ENCODE results near the gene EXOC4.
"Not testable (repeated sequence)": the region's sequence is repeated elsewhere in the genome, so short reads cannot be mapped to it uniquely, and the experiment has no call there.

EXOC4 gene

GRCh38 chr7:133625046-133625445, 372.2 kb downstream of the EXOC4 start:
- TF ChIP-seq, protein P1, sequence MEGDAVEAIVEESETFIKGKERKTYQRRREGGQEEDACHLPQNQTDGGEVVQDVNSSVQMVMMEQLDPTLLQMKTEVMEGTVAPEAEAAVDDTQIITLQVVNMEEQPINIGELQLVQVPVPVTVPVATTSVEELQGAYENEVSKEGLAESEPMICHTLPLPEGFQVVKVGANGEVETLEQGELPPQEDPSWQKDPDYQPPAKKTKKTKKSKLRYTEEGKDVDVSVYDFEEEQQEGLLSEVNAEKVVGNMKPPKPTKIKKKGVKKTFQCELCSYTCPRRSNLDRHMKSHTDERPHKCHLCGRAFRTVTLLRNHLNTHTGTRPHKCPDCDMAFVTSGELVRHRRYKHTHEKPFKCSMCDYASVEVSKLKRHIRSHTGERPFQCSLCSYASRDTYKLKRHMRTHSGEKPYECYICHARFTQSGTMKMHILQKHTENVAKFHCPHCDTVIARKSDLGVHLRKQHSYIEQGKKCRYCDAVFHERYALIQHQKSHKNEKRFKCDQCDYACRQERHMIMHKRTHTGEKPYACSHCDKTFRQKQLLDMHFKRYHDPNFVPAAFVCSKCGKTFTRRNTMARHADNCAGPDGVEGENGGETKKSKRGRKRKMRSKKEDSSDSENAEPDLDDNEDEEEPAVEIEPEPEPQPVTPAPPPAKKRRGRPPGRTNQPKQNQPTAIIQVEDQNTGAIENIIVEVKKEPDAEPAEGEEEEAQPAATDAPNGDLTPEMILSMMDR (IDR thresholded peaks at IDR 0.05; ENCODE audit: low read depth, low read length): no peak
- no peak for DNase-seq (ENCODE audit: low read depth in 2 of 2)
- H3K4me3 ChIP-seq (replicated peaks in 1 of 2; ENCODE audit: low read depth in 2 of 2, low read length in 2 of 2): no peak overlapping the region

GRCh38 chr7:133629701-133630100, 376.8 kb downstream of the EXOC4 start:
- H3K4me3 ChIP-seq (replicated peaks in 1 of 2; ENCODE audit: low read depth in 2 of 2, low read length in 2 of 2): no peak overlapping the region
- DNase-seq (ENCODE audit: low read depth in 2 of 2): no peak
- TF ChIP-seq, protein P1 (IDR thresholded peaks at IDR 0.05; ENCODE audit: low read depth, low read length): no peak

DNA sequence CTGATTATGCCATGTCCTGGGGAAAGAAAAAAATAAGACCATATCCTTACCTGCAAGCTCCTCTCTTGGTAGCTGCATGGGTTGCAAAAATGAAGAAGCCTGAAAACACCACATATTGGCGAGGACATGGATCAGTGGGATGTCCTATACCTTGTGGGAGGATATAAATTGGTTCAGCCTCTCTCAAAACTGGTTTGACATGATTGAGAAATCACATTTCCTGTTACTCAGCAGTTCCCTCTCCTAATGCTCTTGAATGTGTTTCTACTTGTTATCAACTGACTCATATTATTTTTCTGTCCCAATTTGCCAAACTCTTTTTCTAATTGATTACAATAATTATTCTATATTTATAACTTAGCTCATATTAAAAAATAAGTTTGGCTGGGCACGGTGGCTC, 380.2 kb downstream of the EXOC4 start:
- peak; percentile 68 to 77 for DNase-seq (ENCODE audit: low read depth in 2 of 2)
- H3K4me3 ChIP-seq (replicated peaks in 1 of 2; ENCODE audit: low read depth in 2 of 2, low read length in 2 of 2): no peak overlapping the region
- TF ChIP-seq, protein P1 (IDR thresholded peaks at IDR 0.05; ENCODE audit: low read depth, low read length): no peak

DNA sequence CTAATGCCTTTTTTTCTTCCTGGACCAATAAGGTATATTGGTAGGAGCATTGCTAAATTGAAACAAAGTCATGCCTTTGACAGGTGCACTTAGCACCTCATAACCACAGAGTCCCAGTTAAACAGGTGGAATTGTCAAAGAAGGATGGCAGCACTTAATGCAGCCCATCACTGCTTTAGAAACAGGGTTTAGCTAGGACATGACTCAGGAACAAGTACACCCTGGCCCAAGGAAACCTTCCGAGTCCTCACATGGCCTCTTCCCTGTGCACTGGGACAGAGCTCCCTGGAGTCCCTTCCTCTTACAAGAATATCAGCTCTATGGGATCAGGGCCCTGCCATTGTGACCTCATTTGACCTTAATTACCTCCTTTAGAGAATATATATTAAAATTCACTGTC, 382.7 kb downstream of the EXOC4 start:
- TF ChIP-seq, protein P1 (IDR thresholded peaks at IDR 0.05; ENCODE audit: low read depth, low read length): no peak
- H3K4me3 ChIP-seq (replicated peaks in 1 of 2; ENCODE audit: low read depth in 2 of 2, low read length in 2 of 2): no peak overlapping the region
- DNase-seq (ENCODE audit: low read depth in 2 of 2): no peak

DNA sequence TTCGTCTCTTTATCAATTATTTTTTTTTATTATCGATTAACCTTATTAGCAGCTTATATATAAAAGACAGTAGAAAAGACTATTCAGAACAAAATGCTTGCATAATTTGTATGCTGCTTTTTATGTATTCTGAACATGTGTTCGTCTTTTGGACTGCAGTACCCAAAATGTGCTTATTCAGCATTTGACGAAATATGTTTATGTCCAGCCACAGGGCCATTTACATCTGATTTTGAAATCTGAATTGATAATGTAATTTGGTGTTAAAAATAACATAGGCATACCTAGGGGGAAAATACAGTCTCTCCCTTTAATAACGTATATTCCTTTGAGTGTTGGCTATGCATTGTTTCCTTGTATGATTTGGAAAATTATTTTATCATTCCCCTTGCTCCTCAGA, 386.0 kb downstream of the EXOC4 start:
- H3K4me3 ChIP-seq (replicated peaks in 1 of 2; ENCODE audit: low read depth in 2 of 2, low read length in 2 of 2): no peak overlapping the region
- TF ChIP-seq, protein P1 (IDR thresholded peaks at IDR 0.05; ENCODE audit: low read depth, low read length): no peak
- DNase-seq (ENCODE audit: low read depth in 2 of 2): no peak

DNA sequence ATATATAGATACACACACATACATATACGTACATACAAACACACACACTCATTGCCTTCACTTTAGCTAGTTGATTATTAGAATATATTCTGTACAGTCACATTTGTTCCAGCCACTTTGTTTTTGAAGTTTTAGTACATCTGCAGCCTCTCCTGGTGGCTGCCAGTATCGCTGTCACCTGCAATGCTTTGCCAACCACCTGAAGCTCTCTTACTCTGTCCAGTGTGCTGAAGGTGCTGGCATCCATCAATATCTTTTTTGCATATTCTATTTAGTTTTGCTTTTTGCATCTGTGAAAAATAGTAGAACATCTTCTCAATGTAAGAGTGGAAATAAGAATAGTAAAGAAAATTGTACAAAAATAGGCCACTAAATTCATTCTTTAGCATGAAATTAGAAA, 388.6 kb downstream of the EXOC4 start:
- H3K4me3 ChIP-seq (replicated peaks in 1 of 2; ENCODE audit: low read depth in 2 of 2, low read length in 2 of 2): no peak overlapping the region
- TF ChIP-seq, protein P1 (IDR thresholded peaks at IDR 0.05; ENCODE audit: low read depth, low read length): no peak
- DNase-seq (ENCODE audit: low read depth in 2 of 2): no peak

DNA sequence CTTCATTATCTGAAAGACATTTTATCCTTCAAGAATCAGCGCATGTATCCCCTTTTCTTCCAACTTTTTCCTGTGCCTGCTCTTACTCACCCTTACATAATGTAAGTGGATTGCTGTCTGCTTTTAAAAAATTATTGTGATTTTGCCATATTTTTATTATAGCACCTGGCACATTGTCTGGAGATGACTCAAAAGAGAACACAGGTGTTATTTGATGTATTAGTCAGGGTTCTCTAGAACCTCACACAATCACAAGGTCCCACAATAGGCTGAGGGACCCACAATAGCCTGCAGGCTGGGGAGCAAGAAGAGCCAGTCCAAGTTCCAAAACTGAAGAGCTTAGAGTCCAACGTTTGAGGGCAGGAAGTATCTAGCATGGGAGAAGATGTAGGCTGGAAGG, 390.0 kb downstream of the EXOC4 start:
- TF ChIP-seq, protein P1 (IDR thresholded peaks at IDR 0.05; ENCODE audit: low read depth, low read length): no peak
- DNase-seq (ENCODE audit: low read depth in 2 of 2): no peak
- H3K4me3 ChIP-seq (replicated peaks in 1 of 2; ENCODE audit: low read depth in 2 of 2, low read length in 2 of 2): no peak overlapping the region

- not testable (repeated sequence) for H3K4me3 ChIP-seq (replicated peaks in 1 of 2; ENCODE audit: low read depth in 2 of 2, low read length in 2 of 2); DNase-seq (ENCODE audit: low read depth in 2 of 2)
These were observed 390.8 kb downstream of the EXOC4 start for GRCh38 chr7:133643652-133644051.

All from cardiac fibroblast (primary cell).